Erythroblast (primary cell): Measurements from ENCODE around the gene NDUFA5.

Source experiments
- GATA1 ChIP-seq: IDR thresholded peaks from 2 replicates; pipeline ENCODE4 v1.6.1; 2011; ENCODE audit warnings: low read depth, mild to moderate bottlenecking, control low read depth, low read length, moderate library complexity
- POLR2A ChIP-seq: IDR thresholded peaks from 2 replicates; pipeline ENCODE4 v1.6.1; 2011; ENCODE audit warnings: mild to moderate bottlenecking, low read length

DNA sequence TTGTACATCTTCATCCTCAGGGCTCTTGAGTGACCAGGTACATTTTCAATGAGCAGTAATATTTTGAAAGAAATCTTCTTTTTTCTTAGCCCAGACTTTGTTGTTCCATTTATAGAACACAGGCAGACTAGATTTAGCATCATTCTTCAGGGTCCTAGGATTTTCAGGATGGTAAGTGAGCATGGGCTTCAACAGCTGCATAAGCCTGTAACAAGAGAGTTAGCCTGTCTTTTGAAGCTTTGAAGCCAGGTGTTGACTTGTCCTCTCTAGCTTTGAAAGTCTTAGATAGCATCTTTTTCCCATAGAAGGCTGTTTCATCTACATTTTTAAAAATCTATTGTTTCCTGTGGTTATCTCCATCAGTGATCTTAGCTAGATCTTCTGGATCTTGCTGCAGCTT is 4.5 kb upstream of the NDUFA5 start:
- no peak for TF ChIP-seq POLR2A
- TF ChIP-seq GATA1: no peak
